NCI-H510A treated with DMSO at 0.1 percent for 48 hours (cell line): ENCODE data around the gene FOXD2.

Source experiments
- DNase-seq: peaks from one replicate; lab custom pipeline; 2025; lab: John Stamatoyannopoulos, UW

FOXD2 gene

DNA sequence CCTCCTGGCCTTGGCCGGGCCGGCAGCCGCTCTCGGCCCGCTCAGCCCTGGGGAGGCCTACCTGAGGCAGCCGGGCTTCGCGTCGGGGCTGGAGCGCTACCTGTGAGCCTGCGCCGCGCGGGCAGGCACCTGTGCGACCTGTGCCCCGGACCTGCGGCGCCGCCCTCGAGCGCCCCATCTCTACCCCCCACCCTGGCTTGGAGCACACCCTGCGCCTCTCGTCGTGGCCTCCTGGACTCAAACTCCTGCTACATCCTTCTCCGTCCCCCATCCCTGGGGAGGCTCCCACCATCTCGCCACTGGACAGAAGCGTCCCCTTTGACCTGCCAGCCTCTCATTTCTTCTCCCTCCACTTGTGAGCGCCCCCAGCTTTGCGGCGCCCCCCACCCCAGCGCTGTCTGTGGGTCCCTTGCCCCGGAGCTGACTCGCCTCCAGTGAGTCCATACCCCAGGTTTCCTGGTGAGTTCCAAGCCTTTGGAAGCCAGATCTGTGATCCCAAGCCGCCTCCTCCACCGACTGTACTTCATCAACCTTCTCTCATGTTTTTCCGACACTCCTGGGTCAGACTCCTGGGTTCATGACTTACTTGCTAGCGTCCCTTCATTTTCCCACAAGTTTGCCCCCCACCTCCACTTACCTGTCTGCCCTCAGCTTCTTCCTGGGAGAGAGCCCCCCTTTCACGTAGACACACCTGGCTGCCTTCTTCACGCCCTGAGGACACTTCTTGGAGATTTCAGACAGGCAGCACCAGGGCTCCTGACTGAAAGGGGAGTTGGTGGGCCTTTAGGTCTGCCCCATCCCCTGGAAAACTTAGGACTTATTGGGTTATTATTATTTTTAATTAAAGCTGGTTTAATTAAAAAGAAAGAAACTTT is 20.4 kb upstream of the FOXD2 start:
- DNase-seq, result no peak

GRCh38 chr1:47418122-47418521 is 19.7 kb upstream of the FOXD2 start:
- DNase-seq, result no peak

GRCh38 chr1:47418681-47419325 is 19.0 kb upstream of the FOXD2 start:
- no peak for DNase-seq

GRCh38 chr1:47420547-47420946 is 17.3 kb upstream of the FOXD2 start:
- no peak for DNase-seq

DNA sequence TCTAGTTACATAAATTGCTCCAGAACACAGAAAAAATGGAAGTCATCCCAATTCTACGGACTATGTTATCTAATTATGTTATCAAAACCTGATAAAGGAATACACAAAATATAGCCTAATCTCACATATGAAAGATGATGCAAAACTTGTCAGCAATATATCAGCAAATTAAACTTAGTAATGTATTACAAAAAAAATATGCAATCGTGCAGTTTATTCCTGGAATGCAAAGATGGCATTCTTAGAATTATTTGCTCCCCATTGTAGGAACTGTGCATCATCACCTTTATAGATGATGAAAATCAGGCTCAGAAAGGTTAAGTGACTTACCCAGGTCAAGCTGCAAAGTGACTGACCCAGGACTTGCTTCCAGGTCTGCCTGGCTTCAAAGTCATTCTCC is 14.0 kb upstream of the FOXD2 start:
- DNase-seq, result no peak

- DNase-seq, result peak; percentile 27
Observed at GRCh38 chr1:47424336-47424982, 13.4 kb upstream of the FOXD2 start.

DNA sequence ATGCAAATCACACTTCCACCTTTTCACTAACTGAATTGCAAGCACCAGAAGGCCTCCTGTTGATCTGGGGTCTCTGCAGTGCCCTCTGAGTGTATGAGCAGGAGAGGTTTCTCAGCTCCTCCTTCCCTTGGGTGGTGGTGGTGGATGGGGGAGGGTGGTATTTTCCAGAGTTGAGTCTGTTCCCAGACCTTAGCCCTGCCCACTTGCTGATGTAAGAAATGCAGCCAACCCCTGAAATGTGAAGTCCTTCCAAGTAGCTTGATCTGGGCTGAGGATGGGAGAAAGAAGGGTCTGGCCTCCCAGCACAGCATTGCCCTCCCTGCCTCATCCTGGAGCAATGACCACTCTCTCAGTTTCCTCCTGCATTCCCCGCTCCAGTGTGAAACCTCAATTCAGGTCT is 6.3 kb upstream of the FOXD2 start:
- DNase-seq, result no peak

DNA sequence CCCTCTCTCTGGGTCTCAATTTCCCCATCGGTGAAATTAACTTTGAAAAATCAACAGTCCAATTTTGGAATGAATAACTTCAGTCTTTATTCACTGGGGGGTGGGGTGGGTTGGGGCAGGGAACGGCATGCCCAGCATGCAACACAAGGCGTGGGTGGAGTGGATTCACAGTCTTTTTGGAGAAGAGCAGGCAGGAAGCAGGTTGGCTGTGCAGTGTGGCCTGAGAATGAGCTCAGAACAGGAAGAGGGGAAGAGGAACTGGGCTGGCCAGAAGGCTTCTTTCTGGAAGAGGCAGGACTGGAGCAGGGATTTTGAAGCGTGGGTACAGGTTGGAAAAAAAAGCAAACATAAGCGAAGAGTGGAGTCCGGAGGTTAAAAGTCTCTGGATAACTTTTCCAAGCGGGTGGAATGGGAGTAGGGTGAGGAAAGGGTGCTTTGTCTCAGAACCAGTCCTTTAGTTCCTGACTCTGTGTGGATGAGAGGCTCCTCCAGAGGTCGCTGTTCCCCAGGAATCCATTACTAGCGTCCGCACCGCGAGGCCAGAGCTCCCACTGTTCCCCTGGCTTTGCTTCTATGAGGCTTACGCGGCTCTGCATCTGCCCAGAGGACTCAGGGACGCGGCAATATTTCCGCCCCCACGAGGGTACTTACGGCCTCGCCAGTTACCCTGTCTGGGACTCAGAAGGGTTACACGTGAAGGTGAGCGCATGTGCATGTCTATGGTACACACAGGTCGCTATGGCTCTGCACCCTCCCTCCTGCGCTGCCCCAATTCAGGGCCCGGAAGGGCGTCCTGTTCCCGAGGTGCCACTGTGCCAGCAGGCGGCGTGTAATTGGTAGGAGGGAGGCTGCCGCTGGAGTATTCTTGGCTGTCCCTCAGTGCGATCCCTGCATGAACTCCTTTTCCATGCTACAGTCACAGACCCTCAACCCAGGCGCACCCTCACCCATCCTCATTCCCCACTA is 5.5 kb upstream of the FOXD2 start:
- peak; percentile 32 for DNase-seq

DNA sequence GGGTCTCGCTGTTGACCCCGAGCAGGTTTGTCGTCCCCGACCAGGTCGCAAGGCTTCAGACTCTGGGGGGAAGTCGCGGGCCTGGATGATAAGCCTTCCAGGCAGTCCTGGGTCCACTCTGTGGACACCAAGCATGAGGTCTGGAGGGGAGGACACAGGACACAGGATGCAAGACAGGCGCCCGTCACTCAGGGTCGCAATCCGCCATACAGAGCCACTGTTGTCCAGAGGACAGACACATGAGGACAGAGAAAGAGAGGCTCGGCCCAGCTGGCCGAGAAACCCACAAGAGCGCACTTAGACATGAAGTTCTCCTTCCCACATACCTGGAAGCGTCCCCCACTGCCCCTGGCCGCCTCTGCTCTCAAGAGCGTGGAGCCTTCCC is 4.8 kb upstream of the FOXD2 start:
- DNase-seq, result no peak

GRCh38 chr1:47433477-47434050 is 4.3 kb upstream of the FOXD2 start:
- DNase-seq, result no peak

GRCh38 chr1:47434051-47434842 is 3.6 kb upstream of the FOXD2 start:
- no peak for DNase-seq

DNA sequence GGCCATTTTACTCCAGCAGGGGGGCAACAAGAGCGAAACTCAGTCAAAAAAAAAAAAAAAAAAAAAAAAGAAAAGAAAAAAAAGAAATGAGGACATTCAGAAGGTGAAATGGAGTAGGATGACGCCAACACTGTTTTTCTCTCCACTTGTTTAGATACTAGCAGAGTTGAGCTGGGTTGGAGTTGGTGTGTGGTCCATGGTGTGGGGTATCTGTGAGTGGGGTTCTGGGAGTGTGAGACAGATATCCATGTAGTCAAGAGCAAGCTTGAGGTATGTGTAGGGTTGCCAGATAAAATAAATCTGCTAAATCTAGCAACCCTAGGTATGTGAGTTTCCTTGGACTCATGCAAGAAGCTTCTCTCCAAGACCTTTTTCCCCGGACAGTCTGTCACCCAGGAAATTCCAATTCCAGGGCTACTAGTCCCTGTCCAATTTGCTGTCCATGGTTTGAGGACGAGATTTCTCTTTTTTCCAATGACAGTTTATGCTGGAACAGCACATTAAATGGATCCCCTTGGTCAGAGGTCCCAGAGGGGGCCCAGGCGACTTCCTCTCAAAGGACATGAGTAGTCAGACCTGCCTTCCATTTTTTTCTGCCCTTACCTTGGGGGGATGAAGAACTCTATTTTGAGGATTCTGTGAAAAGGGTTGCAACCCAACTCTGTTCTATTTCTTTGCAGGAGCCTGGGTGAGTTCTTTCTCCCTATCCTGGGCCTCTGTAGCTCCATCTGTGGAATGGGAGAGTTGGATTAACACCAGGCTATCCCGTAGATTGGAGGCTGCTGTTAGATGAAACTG is 2.1 kb upstream of the FOXD2 start:
- DNase-seq, result no peak

- peak; percentile 58 for DNase-seq
Observed at GRCh38 chr1:47436304-47436978, 1.4 kb upstream of the FOXD2 start.

DNA sequence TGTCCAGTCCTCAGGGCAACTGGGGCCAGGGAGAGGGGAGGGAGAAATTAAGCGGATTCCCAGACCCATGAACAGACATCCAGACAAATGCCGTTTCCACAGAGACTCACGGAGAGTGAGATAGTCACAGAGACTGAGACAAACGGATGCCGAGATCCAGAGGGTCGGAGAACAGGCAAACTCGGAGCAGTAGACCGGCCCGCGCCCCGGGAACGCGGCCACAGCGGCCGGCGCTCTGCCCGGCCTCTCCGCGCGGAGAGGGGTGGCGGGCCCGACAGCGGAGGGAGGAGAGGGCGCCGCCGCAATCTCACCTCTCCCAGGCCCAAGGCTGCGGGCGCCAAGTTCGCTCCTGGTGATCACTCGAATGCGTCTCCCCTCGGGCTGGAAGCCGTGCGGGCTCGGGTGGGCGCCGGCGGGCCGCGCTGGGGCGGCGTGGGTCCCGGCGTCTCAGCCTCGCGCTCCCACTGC is 831 bp upstream of the FOXD2 start:
- no peak for DNase-seq

GRCh38 chr1:47438165-47439016 is 547 bp downstream of the FOXD2 start:
- no peak for DNase-seq

DNA sequence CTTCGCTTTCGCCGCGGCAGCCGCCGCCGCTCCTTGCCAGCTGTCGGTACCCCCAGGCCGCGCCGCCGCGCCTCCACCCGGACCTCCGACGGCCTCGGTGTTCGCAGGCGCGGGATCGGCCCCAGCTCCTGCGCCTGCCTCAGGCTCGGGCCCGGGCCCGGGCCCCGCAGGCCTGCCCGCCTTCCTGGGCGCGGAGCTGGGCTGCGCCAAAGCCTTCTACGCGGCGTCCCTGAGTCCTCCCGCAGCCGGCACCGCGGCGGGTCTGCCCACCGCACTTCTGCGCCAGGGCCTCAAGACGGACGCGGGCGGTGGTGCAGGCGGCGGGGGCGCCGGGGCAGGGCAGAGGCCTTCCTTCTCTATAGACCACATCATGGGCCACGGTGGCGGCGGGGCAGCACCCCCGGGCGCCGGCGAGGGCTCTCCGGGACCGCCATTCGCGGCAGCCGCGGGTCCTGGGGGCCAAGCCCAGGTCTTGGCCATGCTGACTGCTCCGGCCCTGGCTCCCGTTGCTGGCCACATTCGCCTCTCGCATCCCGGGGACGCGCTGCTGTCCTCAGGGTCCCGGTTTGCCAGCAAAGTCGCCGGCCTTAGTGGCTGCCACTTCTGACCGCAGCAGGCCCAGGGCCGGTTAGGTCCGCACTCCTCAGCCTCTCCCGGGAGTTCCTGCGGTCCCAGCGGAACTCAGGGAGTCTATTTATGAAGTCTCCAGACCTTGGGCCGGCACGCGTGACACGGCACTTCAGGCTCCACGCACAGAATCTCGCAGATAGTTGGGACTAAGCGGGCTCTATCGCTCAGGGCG is 1.4 kb downstream of the FOXD2 start:
- DNase-seq, result no peak

GRCh38 chr1:47439819-47440598 is 2.2 kb downstream of the FOXD2 start:
- DNase-seq, result no peak
